WTC11 (cell line): ENCODE data around the gene CD68.

ENCODE experiments used
- ELF4 ChIP-seq: sonication (generic); formaldehyde crosslinking; IDR thresholded peaks from 2 replicates; pipeline ENCODE4 v1.8.1; 2022; ENCODE audit warnings: low read depth, mild to moderate bottlenecking, moderate library complexity, missing genetic modification reagents
- TF ChIP-seq, protein P1 (sequence below): sonication (generic); formaldehyde crosslinking; IDR thresholded peaks from 2 replicates; pipeline ENCODE4 v1.8.1; 2023; ENCODE audit warnings: mild to moderate bottlenecking, missing genetic modification reagents, borderline replicate concordance

DNA sequence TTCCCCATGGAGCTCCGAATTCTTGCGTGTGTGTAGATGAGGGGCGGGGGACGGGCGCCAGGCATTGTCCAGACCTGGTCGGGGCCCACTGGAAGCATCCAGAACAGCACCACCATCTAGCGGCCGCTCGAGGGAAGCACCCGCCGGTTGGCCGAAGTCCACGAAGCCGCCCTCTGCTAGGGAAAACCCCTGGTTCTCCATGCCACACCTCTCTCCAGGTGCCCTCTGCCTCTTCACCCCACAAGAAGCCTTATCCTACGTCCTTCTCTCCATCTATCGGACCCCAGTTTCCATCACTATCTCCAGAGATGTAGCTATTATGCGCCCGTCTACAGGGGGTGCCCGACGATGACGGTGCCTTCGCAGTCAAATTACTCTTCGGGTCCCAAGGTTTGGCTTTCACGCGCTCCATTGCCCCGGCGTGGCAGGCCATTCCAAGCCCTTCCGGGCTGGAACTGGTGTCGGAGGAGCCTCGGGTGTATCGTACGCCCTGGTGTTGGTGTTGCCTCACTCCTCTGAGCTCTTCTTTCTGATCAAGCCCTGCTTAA, 18.3 kb upstream of the CD68 start:
- TF ChIP-seq, protein P1, sequence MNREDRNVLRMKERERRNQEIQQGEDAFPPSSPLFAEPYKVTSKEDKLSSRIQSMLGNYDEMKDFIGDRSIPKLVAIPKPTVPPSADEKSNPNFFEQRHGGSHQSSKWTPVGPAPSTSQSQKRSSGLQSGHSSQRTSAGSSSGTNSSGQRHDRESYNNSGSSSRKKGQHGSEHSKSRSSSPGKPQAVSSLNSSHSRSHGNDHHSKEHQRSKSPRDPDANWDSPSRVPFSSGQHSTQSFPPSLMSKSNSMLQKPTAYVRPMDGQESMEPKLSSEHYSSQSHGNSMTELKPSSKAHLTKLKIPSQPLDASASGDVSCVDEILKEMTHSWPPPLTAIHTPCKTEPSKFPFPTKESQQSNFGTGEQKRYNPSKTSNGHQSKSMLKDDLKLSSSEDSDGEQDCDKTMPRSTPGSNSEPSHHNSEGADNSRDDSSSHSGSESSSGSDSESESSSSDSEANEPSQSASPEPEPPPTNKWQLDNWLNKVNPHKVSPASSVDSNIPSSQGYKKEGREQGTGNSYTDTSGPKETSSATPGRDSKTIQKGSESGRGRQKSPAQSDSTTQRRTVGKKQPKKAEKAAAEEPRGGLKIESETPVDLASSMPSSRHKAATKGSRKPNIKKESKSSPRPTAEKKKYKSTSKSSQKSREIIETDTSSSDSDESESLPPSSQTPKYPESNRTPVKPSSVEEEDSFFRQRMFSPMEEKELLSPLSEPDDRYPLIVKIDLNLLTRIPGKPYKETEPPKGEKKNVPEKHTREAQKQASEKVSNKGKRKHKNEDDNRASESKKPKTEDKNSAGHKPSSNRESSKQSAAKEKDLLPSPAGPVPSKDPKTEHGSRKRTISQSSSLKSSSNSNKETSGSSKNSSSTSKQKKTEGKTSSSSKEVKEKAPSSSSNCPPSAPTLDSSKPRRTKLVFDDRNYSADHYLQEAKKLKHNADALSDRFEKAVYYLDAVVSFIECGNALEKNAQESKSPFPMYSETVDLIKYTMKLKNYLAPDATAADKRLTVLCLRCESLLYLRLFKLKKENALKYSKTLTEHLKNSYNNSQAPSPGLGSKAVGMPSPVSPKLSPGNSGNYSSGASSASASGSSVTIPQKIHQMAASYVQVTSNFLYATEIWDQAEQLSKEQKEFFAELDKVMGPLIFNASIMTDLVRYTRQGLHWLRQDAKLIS = no peak
- TF ChIP-seq ELF4 (CRISPR knock-in tag) = no peak
